Measurements from ENCODE around the gene FBXL14. TPM values are rescaled to one million over a fixed set of nuclear protein-coding genes. Genes with fewer than 3 reads are reported as not detected.
"Not testable (repeated sequence)": the region's sequence is repeated elsewhere in the genome, so short reads cannot be mapped to it uniquely, and the experiment has no call there.

The FBXL14 gene
- polyA plus RNA-seq, 1 donor, result 5.5 TPM

DNA sequence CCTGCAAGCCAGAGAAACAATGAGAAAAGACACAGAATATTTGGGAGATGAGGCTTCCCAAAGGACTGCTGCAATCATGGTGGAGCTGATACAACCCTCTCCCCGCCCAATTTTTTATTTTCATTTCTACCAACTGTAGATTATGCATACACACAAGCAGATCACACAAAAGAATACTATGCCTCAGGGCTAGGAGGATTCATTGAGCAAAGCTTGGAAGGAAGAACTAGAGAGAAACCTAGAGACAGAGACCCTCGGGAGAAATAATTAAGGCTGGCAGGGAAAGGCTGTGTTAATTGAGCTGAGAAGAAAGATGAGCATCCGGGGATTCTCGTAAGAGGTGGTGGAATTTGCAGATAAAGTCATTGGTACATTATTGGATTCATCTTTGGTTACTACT, 24.8 kb upstream of the FBXL14 start:
- DNase-seq, result no peak

DNA sequence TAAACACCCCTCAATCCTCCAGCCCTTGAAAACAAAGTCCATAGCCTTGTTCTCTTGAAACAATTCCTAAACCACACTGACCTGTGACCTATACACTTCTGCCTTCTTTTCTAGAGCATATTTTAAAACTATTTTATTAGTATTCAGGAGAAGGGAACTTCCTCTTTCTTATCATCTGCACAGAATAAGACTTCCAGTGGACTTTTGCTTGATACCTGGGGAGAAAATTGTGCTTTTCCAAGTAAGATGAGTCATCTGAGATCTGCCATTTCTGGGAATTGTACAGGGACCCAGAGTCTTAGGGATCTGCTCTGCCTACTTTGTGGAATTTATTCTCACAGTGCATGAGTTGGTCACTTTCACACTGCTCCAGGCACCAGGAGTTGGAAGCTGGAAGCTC, 24.1 kb upstream of the FBXL14 start:
- DNase-seq, result no peak

DNA sequence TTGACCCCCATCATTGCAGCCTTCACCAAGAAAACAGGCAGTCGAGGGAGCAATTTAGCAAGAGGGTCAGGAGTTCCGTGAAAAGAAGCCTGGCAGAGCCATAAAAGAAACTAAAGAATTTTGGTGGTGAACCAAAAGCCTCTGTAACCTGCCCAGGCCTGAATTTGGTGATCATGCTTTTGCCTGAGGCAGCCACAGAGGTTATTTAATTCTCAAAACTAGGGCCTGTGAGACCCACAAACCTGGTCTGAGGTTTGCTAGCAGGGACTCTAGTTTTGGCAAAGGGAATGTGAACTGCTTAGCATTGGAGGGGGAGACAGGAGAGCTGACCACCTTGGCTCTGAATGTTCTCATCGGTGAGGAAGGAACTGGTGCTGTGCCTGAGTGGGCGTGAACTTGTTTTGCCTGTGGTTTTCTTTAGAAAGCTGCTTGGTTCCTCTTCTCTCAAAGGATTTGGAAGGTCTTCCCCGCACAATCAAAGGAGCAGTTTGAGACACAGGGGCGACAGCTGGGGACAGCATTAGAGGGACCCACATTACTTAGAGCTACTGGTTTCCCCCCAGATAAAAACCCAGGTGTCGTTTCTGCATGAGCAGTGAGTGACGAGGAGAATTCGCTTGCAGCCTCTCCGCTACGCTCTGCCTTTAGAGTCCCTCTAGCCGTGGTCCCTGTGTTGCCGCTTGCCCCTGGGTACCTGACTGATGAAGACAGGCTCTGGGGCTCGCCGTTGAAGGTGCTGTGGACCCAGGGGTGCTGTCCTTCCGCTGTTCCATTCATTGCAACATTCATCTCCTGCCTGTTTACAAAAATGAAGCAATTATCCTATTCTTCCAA, 22.1 kb upstream of the FBXL14 start:
- DNase-seq, result no peak

DNA sequence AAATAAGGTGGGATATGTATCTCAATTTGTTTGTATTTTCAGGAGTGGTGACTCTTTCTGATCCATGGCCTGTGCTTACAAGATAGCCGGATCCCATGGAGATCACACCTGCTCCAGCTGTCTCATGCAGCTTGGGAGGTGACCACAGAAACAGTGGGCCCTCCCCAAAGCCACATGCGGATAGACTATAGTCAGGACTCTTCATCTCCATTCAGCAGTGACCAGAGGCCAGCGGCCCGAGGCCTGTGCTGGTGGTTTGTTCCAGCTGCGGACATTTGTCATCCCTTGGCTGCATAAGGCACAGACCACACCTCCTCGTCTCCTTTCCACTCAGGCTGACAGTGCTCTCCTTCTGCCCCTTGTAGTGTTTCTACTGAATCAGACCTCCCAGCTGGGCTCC, 20.0 kb upstream of the FBXL14 start:
- DNase-seq, result no peak

DNA sequence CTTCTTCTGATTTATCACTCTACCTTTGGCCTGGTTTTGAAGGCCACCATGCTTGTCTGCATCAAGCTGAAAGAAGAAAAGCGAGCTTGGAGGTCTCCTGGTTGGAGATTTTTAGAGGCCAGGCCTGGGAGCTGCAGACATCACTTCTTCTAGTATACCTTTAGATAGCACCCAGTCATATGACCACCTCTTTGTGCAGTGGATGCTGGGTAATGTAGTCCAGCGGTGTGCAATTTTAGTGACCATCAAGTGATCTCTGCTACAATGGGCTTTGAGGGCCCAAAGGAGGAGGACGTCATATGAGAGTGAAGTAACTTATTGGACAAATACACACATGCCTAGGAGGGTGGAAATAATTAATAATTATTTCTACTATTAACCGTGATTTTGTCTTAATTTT, 19.5 kb upstream of the FBXL14 start:
- DNase-seq, result no peak

DNA sequence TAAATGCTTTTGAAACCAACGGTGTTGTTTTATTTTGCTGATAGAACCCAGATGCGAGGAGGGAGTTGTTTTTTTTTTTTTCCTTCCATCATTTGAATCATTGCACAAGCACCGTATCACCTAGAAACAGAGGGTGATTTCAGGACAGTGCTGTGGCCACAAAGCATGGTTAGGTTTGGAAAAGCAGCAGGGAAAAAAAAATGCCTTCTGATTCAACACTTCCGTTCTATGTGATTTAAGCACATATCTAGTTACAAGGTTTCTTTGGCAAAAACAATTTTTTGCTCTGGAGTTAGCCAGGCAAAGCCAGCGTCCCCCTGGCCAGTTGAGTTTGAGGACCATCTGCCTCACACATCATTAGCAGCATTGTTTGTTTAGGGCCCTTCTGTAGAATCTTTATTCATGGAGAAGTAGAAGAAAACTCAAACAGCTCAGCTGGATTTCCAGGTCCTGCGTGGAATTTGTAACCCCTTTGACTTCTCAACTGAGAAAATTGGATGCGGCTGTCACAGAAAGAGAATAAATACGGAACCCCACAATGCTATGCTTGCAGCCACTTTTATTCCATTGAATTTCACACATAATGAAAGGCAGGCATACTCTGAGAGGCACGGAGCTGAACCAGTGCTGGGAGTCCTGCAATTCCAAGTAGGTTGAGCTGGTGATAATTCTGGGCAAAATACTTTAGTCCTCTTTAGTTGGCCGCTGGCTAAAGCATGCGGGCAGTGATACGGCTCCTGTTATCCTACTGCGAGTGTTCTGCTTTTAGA, 17.6 kb upstream of the FBXL14 start:
- DNase-seq, result no peak

DNA sequence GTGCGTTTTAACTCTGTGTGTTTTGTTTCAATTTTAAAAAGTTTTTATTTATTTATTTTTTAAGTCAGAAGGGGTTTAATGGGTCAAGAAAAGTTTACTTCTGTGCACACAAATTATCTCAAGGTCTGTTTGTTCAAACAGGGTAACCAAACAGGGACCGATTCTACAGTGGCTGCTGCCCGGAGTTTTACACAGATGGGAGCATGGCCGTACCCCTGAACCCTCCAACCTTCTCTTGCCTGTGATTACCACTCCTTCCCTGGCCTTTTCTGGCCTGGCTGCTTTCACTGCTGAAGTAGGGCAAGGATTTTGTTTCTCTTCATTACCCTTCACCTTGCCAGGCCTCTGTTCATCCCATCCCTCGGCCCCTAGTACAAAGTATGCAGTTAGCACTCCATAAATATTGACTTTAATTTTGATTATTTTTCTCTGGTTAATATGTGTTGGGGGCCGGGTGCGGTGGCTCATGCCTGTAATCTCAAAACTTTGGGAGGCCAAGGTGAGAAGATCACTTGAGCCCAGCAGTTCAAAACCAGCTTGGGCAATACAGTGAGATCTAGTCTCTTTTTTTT, 15.8 kb upstream of the FBXL14 start:
- DNase-seq, result no peak

DNA sequence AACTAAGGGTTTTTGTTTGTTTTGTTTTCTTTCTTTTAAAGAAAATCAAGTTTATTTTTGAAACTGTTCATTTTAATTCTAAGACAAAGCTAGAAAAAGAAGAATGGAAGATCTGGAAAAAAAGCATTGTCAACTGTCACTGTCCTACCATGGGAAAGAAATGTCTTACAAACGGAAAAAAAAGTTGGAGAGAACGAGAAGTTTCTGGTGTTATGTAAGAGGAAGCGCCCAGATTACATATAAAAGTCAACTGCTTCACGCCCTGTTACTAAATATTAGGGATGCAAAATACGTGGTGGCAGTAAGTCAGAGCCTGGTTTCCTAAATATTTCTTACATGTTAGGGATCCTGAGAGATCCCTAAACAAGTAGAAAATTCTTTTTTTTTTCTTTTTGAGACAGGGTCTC, 14.3 kb upstream of the FBXL14 start:
- no peak for DNase-seq

DNA sequence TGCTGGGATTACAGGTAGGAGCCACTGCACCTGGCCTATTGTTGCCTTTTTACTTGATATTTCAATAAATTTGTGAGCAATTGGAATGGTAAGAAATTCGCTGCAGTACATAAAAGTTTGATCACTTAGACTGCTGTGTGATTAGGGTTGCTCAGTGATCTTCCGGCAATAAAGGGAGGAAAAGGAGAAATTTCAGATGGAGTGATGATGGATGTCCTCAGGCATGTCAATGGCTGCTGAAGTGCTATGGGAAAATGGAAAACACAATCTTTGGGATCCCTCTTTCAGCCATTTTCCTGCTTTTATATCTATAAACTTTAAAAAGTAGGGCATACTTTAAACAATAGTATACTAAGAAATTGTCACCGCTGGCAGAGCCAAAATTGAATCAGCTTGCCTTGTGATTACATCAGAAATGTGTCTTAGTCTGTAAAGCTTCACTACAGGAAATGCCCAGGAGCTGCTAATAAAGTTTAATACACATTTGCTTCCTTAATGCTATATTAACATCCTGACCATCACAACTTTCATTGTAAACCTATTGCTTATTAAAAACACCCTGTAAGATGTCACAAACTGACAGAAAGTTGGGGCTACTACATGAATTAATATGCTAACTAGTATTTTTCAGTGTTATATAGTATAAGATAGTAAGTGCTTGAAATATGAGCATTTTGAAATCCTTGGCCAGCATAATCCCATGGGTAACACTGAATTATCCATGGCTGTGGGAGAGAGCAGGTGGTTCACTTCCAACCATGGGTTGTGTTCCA, 13.7 kb upstream of the FBXL14 start:
- DNase-seq, result no peak

DNA sequence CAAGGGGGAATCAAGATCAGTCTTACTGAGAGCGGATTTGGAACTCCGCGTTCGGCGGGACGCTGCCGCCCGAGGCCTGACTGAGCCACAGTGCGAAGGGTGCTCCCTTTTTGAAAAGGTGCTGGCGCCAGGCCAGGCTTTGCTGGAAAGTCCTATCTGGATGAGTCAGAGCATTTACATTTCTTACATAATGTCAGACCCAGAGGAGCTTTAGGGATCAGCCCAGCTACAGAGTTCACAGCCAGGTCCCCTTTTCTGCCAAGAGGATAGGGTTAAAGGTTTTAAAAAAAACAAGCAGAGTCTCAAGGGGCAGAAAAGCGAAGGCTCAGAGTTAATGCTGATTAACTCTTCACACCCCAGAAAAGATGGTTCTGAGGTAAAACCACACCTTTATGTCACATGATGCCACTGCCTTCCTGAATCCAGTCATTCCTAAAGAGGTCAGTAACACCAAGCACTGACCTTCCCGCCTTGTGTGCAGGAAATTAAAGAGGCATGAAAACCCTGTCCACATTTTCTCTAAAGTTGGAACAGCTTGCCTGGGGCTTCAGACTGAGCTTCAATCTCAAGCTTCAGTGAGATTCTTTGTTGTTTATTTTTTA, 11.7 kb upstream of the FBXL14 start:
- peak; percentile 80 for DNase-seq

DNA sequence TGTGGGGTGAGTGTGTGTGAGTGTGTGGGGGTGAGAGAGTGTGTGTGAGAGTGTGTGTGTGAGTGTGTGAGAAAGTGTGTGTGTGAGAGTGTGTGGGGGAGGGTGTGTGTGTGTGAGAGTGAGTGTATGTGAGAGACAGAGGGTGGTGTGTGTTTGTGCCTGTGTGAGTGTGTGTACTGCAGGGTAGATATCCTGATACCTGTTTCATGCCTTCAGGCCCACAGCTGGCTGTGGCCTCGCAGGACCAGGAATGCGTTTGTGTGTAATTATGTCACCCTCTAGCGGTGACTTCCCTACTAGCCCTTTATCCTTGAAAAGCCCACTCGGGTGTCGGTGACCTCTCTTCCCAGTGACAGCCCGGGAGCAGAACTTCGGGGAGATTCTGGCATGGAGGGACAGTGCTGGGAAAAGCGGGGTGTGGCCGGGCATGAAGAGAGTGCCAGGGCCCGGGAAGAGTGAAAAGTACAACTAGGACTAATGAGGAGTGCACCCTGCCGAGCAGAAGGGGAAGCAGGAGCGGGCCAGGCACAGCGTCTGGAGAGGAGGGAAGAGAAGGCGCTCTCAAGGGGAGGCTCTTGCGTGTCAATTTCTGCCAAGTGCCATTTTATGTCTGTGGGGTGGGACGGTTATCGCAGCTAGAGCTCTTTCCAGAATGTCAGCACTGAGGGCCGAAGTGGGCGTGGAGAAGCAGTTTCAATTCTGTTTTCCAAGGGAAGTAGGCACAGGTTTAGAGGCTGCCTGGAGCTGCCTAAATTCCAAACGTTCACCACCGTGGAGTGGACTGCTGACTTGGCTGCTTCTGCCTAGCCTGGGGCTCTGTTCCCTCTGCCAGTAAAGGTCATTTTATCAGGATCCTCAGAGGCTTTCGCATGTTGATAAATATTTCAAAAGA, 11.0 kb upstream of the FBXL14 start:
- peak; percentile 85 for DNase-seq

DNA sequence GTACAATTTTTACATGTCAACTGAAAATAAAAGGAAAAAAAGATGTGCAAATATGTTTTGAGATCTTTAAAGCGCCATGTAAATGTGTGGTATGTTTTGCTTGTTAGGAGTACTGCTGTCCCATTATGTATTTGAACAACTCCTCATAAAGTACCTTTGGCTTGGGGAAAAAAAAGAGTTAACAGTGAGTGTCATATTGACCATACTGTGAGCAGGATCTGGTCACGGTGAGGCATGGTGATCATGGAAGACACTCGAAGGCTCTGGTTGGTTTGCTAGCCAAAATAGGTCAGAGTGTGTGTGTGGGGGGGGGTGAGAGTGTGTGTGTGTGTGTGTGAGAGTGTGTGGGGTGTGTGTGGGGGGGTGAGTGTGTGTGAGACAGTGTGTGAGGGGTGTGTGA, 10.1 kb upstream of the FBXL14 start:
- DNase-seq, result no peak

DNA sequence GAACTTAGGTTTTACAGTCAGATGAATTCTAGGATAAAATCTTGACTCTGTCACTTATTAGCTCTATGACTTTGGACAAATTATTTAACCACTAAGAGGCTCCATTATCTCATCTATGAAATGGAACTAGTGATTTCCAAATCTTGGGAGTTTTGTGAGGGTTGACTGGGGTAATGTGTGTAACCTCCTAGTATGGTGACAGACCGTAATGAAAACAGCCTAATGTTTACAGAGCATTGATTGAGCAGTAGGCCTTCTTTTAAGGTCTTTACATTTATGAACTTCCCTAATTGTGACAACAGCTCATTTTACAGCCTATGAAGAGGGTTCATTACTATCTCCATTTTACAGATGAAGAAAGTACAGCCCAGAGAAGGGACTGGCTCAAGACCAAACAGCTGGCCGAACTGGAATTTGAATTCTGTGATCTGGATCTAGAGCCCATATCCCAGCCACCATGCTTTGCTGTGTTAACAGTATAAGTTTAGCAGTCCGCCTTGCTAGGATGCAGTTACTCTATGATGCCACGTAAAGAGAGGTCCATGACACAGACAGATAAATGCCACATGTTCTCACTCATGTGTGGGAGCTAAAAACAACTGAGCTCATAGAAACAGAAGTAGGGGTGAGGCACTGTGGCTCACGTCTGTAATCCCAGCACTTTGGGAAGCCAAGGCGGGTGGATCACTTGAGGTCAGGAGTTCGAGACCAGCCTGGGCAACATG, 9.1 kb upstream of the FBXL14 start:
- DNase-seq, result no peak

DNA sequence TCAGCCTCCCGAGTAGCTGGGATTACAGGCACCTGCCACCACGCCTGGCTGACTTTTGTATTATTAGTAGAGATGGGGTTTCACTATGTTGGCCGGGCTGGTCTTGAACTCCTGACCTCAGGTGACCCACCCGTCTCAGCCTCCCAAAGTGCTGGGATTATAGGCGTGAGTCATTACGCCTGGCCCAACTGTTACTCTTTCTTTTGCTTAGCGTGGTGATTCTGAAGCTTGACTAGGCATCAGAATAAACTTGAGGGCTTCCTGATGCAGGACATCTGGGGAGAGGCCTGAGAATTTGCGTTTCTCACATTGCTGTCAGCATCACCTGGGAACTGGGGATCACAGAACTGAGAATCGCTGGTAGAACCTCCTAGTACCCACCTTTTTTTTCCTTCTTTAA, 8.3 kb upstream of the FBXL14 start:
- DNase-seq, result not testable (repeated sequence)

DNA sequence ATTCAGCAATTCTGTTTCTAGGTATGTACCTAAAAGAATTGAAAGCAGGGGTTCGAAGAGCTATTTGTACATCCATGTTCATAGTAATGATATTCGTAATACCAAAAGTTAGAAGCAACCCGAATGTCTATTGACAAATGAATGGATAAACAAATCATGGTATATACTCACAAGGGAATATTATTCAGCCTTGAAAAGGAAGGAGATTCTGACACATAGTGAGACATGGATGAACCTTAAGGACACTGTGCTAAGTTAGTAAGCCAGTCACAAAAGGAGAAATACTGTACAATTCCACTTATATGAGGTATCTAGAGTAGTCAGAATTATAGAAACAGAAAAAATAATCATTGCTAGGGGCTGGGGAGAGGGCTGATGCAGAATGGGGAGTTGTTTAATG, 4.4 kb upstream of the FBXL14 start:
- DNase-seq, result no peak

DNA sequence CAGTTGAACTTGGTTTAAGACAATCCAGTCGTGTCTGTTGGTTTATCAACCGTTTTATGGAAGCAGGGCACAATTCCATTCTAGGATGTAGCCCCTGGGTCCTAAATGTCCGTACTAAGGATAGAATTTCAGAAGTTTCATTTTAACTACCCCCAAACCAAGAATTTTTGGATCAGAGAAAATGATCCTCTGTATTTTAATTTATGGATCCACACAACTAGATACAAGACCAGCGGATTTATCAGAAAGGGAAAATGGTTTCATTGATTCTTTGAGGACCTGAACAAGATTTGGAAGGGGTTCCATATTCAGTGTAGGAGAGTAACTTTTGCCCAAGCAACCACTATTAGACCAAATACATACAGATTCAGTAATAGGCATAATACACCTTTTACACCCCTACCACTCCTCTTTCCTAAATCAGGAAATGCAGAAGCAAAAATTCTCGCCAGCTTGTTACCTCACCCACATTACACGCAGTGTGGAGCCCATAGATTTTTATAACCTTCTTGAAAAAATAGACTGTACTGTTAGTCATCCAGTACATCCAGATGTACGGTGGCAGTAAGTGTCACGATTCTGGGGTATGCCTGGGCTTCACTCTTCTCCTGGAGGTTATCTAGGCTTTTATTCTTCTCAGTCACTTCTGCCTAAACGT, 1.4 kb upstream of the FBXL14 start:
- DNase-seq, result no peak

DNA sequence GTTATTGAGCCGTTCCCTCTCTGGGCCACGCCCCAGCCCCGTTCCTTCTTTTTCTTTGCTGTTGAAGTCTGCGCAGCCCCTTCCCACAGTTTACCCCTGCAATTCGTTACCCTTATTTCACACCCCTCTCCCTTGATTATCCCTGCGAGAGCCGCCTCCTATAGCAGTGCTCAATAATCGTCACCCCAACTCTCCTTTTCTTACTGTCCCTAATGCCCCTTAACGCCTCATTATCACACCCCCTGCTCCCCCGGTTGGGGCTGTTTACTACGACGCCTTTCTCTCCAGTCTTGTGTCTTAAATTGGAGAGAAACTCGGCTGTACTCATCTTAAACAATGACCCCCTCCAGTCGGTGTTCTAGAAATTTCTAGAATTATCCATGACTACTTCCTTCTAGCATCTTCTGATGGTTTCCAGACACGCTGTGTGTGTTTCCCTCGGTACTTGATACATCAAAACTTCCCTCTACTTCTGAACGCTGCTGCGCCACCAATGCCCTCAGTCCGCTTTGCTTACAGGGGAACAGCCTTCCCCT, 713 bp upstream of the FBXL14 start:
- DNase-seq, result no peak

DNA sequence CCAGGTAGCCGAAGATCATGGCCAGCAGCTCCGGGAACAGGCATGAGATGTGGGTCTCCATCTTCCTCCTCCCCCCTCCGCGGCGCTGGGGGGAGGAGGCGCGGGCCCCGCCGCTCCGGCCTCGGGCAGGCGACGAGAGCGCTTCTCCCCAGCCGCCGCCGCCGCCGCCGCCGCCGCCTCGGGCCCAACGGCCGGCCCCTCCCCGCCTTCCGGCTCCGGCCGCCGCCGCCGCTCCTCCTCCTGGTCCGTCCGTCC, 448 bp downstream of the FBXL14 start:
- DNase-seq, result no peak

DNA sequence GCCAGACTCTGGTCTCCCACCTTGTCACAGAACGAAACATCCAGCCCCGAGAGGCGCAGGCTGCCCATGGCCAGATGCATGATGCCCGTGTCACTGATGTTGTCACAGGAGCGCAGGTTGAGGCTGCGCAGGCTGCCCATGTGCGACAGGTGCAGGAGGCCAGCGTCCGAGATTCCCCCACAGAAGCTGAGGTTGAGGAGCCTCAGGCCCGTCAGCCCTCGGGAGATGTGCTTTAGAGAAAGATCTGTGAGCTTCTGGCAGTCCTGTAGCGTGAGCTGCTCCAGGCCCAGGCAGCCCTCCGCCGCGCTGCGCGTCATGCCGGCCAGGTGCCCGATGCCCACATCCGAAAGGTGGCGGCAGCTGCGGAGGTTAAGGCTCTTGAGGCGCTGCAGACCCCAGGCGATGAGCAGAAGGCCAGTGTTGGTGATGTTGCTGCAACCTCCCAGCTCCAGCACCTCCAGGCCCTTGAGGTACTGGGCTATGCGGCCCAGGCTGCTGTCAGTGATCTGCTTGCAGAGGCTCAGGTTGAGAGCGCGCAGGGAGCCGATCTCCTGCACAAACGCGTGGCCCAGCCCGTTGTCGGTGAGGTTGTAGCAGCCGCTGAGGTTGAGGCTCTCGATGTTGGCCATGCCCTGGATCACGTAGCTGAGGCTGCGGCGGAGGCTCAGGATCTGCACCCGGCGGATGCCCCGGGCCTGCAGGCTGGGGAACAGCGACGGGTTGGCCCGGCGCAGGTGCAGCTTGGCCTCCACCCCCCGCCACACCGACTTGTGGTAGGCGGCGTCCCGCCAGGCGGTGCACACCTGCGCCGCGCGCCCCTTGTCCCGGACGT, 991 bp downstream of the FBXL14 start:
- no peak for DNase-seq

Measured in hindlimb muscle (tissue), 1 donor.